Activated naive CD8-positive, alpha-beta T cell treated with anti-CD3 and anti-CD28 coated beads for 36 hours (primary cell): ENCODE data around the gene GPNMB. TPM values are rescaled to one million over a fixed set of nuclear protein-coding genes. Genes with fewer than 3 reads are reported as not detected.
"Not testable (repeated sequence)": the region's sequence is repeated elsewhere in the genome, so short reads cannot be mapped to it uniquely, and the experiment has no call there.

Experiments used
- DNase-seq: peaks from one replicate; pipeline ENCODE4 v3.0.0; 2021
- H3K27ac Mint-ChIP-seq: one replicate; pipeline ENCODE4 v1.8.0; 2022; ENCODE audit warnings: mild to moderate bottlenecking, moderate library complexity, mixed read lengths
- H3K27me3 Mint-ChIP-seq: one replicate; pipeline ENCODE4 v1.8.0; 2022; ENCODE audit warnings: mild to moderate bottlenecking, mixed read lengths
- H3K36me3 Mint-ChIP-seq: one replicate; pipeline ENCODE4 v1.8.0; 2021; ENCODE audit warnings: mild to moderate bottlenecking, mixed read lengths
- H3K4me1 Mint-ChIP-seq: one replicate; pipeline ENCODE4 v1.8.0; 2021; ENCODE audit warnings: mixed read lengths
- H3K4me3 Mint-ChIP-seq: one replicate; pipeline ENCODE4 v1.8.0; 2022; ENCODE audit warnings: mild to moderate bottlenecking, moderate library complexity, mixed read lengths
- H3K9me3 Mint-ChIP-seq: one replicate; pipeline ENCODE4 v1.8.0; 2022; ENCODE audit warnings: mixed read lengths
- total RNA-seq, 2 experiments: library from RNA; stranded (reverse); gene quantifications; one replicate each; pipeline ENCODE4 v1.2.3, GENCODE V29; 2021

The GPNMB gene
- total RNA-seq, 2 experiments from 2014 or later, result 1.8 to 1.9 TPM

- peaks cover 1% of the 10 kb centered on the region for H3K9me3 Mint-ChIP-seq
- peaks cover 7% of the 10 kb centered on the region for H3K4me1 Mint-ChIP-seq
- no peaks in the 10 kb centered on the region for H3K27me3 Mint-ChIP-seq
- H3K4me3 Mint-ChIP-seq, result no peak overlapping the region
- DNase-seq, result no peak
- H3K36me3 Mint-ChIP-seq, result no peaks in the 10 kb centered on the region
- H3K27ac Mint-ChIP-seq, result no peak overlapping the region
Measured at GRCh38 chr7:23295401-23295697, 48.8 kb downstream of the GPNMB start.

GRCh38 chr7:23298141-23298881, 51.7 kb downstream of the GPNMB start:
- Mint-ChIP-seq H3K4me3 (peak overlapping the region; percentile 96), H3K36me3 (peaks cover 20% of the 10 kb centered on the region), H3K4me1 (peaks cover 26% of the 10 kb centered on the region), H3K9me3 (peaks cover 1% of the 10 kb centered on the region), H3K27ac (peak overlapping the region; percentile 96), H3K27me3 (no peaks in the 10 kb centered on the region)
- no peak for DNase-seq

DNA sequence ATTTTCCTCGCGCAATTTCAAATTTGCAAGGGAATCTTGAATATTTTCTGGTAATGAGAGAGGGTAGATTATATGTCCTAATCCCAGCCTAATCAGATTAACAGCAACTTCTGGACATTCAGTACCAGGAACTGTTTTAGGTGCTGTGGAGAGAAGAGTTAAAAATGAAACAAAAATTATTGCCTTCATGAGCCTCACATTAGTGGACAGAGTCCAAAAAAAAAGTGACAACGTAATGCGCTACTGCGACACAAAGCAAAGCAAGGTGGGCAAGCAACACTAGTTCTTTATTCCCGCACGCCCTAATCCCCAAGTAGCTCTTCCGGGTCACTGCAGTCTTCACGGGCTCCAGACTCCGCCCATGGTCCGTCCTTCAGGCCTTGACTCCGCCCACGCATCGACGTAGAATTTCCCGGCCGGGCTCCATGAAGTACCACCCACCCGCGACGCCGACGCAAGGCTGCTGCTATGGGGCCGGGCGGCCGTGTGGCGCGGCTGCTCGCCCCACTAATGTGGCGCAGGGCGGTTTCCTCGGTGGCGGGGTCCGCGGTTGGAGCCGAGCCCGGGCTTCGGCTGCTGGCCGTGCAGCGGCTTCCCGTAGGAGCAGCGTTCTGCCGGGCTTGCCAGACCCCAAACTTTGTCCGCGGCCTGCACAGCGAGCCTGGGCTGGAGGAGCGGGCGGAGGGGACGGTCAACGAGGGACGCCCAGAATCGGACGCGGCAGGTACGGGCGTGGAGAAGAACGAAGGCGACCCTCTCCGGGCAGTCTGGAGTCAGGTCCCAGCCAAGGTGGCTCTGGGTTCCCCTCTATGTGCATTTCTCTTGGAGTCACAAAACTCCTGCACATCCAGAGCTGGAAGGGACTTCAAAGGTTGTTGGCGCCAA, 52.6 kb downstream of the GPNMB start, which contains the start of gene MALSU1:
MALSU1 (plus strand) TSS at position 455 of the 885 bp plus-strand sequence; CDS start at position 469, 14 bp downstream.
- DNase-seq, result peak; percentile 97
- H3K36me3 Mint-ChIP-seq, result peaks cover 25% of the 10 kb centered on the region
- peaks cover 31% of the 10 kb centered on the region for H3K4me1 Mint-ChIP-seq
- no peaks in the 10 kb centered on the region for H3K27me3 Mint-ChIP-seq
- H3K27ac Mint-ChIP-seq, result peak within 1 kb of the TSS; percentile 96
- peak within 1 kb of the TSS; percentile 96 for H3K4me3 Mint-ChIP-seq
- peaks cover 1% of the 10 kb centered on the region for H3K9me3 Mint-ChIP-seq

DNA sequence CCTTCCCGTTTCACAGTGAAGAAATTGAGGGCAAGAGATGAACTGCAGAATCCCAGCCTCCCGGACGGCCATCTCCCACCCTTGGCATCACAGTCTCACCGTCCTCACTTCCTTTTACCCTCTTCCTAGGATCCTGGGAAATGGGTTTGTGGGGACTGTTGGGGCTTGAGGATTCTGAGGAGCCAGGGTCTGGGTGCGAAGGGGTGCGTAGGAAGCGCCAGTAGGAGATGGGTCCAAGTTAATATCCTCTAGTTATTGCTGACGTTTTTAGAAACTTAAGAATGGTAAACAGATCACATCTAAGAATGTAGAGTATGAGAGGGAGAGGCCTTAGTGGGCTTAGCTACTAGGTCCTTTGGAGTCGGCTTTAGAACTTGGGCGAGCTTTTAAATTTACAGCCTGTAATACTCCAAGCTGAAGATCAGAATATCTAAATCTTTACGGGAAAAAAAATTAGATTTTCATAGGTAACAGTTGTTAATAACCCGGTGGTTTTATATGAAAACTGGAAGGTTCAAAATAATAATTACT, 53.3 kb downstream of the GPNMB start:
- peaks cover 38% of the 10 kb centered on the region for H3K4me1 Mint-ChIP-seq
- no peak for DNase-seq

GRCh38 chr7:23306936-23307521, 60.5 kb downstream of the GPNMB start:
- H3K27ac Mint-ChIP-seq, result peak overlapping the region; percentile 47
- DNase-seq, result no peak
- H3K4me1 Mint-ChIP-seq, result peaks cover 51% of the 10 kb centered on the region
- no peaks in the 10 kb centered on the region for H3K27me3 Mint-ChIP-seq
- H3K9me3 Mint-ChIP-seq, result no peaks in the 10 kb centered on the region
- H3K36me3 Mint-ChIP-seq, result peaks cover 56% of the 10 kb centered on the region
- no peak overlapping the region for H3K4me3 Mint-ChIP-seq

More for the DNA sequence above, 53.3 kb downstream of the GPNMB start:
- Mint-ChIP-seq H3K4me3 (peak overlapping the region; percentile 96), H3K27me3 (no peaks in the 10 kb centered on the region), H3K36me3 (peaks cover 32% of the 10 kb centered on the region), H3K9me3 (peaks cover 1% of the 10 kb centered on the region), H3K27ac (peak overlapping the region; percentile 96)

- no peak for DNase-seq
- H3K27ac Mint-ChIP-seq, result no peak overlapping the region
- H3K4me3 Mint-ChIP-seq, result no peak overlapping the region
- peaks cover 43% of the 10 kb centered on the region for H3K4me1 Mint-ChIP-seq
- no peaks in the 10 kb centered on the region for H3K27me3 Mint-ChIP-seq
- peaks cover 46% of the 10 kb centered on the region for H3K36me3 Mint-ChIP-seq
- no peaks in the 10 kb centered on the region for H3K9me3 Mint-ChIP-seq
Measured at GRCh38 chr7:23308754-23309153, 62.2 kb downstream of the GPNMB start.

DNA sequence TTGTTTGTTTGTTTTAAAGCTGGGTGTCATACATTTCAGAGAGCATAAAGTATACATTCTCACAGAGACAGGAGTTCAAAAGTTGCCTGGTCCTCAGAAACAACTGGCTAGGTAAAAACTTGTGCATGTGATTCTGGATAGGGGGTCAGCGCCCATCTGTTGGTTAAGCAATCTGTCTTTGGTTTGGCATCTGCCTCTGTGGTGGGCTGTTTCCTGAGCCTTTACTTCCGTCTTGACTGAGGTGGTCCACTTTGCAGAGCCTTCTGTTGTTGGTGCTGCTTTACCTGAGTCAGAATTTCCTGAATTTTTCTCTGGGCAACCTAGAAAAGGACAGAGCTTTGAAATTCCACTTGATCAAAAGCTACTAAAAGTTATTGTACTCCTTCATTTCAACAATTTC, 65.6 kb downstream of the GPNMB start:
- H3K9me3 Mint-ChIP-seq, DNase-seq, H3K27me3 Mint-ChIP-seq, H3K4me3 Mint-ChIP-seq, H3K27ac Mint-ChIP-seq: not testable (repeated sequence)
- Mint-ChIP-seq H3K4me1 (peaks cover 14% of the 10 kb centered on the region), H3K36me3 (peaks cover 17% of the 10 kb centered on the region)

DNA sequence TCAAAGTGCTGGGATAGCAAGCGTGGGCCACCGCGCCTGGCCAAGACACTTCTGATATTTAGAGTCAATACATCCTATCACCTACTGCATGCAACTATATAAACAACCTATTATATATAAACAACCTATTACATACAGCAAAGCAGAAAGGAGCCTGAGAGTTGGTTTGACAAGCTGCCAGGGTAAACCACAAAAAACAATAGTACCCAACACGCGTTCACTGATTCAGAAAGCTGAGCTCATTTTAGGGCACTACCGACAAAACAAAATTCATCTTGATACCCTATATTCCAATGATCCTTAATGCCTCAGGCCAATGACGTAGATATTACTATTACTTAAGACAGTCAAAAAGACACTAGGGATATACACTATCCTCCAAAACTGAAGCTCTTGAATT, 68.8 kb downstream of the GPNMB start:
- Mint-ChIP-seq H3K4me3 (no peak overlapping the region), H3K27ac (no peak overlapping the region), H3K36me3 (peaks cover 2% of the 10 kb centered on the region), H3K4me1 (peaks cover 10% of the 10 kb centered on the region), H3K9me3 (no peaks in the 10 kb centered on the region), H3K27me3 (peaks cover 3% of the 10 kb centered on the region)
- no peak for DNase-seq

Other genes starting within 250 kb of the GPNMB start
- 10 to 100 TPM; 24.8 to 27.9 TPM for gene HYCC1, start 232.6 kb upstream of the GPNMB start, total RNA-seq
- 10 to 100 TPM; 16.6 to 19.1 TPM for gene KLHL7, start 141.0 kb upstream of the GPNMB start, total RNA-seq
- 10 to 100 TPM; 43.2 to 48.2 TPM for gene NUP42, start 64.7 kb upstream of the GPNMB start, total RNA-seq
- gene MALSU1, start 52.6 kb downstream of the GPNMB start, total RNA-seq, result 100 to 1,000 TPM; 116 to 120 TPM
- gene IGF2BP3, start 223.7 kb downstream of the GPNMB start, total RNA-seq, result under 1 TPM; 0.41 to 0.70 TPM